Measurements from ENCODE around the gene CFC1.
"Not testable (repeated sequence)": the region's sequence is repeated elsewhere in the genome, so short reads cannot be mapped to it uniquely, and the experiment has no call there.

Gene CFC1

GRCh38 chr2:130599393-130599792 lies at the start of gene CFC1:
Gene CFC1 (minus strand): TSS chr2:130599575. CDS start chr2:130599287, 288 bp downstream.
- not testable (repeated sequence) for DNase-seq

DNA sequence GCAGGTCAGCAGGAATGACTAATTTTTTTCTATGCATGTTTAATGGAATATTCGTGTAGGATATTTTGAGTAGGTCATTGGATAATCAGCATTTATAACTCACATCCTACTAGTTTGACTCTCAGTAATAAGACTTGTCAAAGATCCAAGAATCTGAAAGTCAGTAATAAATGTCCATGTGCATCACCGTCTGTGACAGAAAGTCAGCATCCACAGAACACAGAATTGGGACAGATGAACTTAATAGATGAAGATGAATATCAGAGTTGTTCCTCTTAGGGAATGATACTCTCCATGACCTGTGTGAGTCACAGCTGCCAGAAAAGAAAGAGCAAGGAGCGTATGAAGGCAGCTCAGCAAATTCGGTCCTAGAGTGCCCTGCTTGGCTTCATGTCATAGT lies 42.3 kb upstream of the CFC1 start:
- DNase-seq = not testable (repeated sequence)

- not testable (repeated sequence) for DNase-seq
Observed at GRCh38 chr2:130638973-130639372, 39.6 kb upstream of the CFC1 start.

DNA sequence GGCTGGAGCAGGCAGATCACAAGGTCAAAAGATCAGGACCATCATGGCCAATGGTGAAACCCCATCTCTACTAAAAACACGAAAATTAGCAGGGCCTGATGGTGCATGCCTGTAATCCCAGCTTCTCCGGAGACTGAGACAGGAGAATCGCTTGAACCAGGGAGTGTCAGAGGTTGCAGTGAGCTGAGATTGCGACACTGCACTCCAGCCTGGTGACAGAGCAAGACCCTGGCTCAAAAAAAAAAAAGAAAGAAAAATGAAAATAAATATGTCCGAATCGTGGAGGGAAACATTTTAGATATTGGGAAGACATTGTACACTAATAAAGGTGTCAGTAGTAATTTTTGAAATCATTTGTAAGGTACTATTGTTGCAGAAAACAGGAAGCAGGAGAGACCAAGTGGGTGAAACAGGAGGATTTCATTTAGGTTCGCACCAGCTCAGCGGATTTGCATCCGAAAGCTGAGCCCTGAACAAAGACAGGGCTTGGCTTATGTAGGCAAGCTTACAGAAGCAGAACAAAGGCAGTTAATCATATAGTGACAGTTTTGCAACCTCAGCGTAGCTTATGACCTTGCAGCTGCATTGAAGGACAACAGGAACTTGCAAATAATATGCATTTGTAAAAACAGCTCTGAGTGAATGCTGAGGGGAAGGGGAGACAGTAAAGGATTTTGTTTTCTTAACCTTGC lies 29.6 kb upstream of the CFC1 start:
- not testable (repeated sequence) for DNase-seq

DNA sequence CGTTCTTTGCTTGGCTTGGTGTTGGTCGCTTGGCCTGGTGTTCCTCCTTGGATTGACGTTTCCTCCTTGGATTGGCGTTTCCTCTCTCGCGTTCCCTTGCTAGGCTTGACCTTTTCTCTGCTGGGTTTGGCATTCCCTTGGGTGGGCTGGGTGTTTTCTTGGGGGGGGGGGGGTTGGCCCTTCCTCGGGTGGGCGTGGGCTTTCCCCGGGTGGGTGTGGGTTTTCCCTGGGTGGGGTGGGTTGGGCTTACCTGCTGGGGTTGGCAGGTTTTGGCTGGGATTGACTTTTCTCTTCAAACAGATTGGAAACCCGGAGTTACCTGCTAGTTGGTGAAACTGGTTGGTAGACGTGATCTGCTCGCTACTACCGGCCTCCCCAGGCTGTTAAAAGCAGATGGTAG lies 11.8 kb upstream of the CFC1 start, which contains the start of gene POTEJ:
TSS of gene POTEJ (plus strand) at position 301 of the 400 bp plus-strand sequence. CDS start at position 394, 93 bp downstream.
- DNase-seq = not testable (repeated sequence)

DNA sequence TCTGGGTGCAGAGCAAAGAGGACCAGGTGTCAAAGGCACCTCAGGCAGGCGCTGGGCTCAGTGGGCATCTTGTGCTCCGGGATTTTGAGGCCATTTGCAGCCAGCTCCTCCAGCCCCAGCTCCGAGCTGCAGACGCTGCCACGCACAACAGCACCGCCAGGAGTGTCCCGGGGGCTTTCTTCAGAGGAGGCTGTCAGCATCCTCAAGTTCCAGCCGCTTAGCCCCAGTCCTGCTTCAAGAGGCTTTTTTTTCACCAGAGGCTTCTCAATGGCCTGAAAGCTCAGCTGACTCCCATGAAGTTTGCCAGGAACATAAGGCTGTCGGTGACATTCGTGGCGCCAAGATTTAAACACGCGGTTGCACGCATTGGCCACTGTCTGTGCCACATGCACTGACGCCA lies 11.1 kb upstream of the CFC1 start:
- DNase-seq = not testable (repeated sequence)

DNA sequence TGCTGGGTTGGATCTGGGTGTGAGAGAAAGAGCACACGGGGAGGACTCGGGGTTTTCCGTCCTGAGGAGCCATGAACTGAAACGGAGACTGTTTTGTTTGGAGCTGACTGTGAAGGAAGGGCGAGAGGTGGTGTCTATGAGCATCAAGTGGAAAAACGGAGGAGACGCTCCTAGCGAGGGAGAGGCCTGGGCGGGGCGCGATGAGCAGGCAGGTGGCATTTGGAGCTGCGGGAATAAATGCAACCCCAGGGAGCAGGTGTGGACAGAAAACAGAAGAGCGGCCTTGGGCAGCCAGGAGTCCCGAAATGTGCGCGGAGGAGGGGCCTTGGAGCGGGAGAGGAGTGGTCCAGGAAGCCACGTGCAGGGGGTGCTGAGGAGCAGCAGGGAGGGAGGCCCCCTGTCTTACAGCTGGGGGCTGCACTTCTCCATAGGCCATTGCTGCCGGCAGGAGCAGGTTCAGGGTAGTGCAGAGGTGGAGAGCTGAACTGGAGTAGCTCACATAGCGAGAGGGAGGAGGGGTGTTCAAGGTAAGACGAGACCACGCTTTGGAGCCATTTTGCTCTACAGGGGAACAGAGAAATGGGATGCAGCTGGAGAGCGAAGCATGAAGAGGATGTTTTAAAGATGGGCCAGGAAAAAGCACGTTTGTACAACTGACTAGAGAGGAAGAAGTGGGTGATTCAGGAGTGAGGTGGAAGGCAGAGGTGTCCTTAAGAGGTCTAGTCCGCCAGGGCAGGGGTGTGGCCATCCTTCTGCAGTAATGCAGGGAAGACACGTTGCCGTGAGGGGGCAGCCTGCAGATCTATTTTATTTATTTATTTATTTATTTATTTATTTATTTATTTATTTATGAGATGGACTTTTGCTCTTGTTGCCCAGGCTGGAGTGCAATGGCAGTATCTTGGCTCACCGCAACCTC lies 9.9 kb upstream of the CFC1 start:
- not testable (repeated sequence) for DNase-seq

DNA sequence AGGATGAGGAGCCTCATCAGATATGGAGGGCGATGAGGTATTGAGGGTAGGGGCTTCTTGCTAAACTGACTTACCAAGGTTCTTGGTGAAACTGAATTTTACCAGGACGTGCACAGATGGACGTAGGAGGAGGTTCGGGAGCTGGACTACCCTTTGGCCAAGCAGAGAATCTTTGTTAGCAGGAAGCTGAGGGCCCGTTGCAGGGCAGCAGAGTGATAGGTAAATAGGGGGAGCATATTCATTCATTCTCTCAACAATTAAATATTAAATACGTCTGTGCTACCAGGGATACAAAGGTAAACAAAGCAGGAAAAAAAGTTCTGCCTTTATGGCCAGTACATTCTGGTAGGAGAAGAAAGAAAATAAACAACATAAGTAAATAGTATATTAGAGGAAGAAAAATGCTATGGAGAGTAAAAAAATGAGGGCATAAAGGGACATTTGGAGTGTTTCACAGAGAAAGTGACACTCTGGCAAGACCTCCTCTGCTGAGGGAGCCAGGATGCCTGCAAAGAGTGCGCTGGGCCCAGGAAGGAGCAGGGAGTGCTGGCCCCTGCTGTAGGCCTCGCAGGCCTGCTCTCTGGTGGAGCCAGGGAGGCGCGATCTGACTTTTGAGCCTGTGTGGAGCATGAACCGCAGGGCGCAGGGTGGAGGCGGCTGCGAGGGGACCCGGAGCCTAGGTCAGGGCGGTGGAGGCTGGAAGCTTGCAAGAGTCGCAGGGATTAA lies 9.1 kb upstream of the CFC1 start:
- DNase-seq = not testable (repeated sequence)

- not testable (repeated sequence) for DNase-seq
Observed at GRCh38 chr2:130601648-130602302, 2.4 kb upstream of the CFC1 start.

DNA sequence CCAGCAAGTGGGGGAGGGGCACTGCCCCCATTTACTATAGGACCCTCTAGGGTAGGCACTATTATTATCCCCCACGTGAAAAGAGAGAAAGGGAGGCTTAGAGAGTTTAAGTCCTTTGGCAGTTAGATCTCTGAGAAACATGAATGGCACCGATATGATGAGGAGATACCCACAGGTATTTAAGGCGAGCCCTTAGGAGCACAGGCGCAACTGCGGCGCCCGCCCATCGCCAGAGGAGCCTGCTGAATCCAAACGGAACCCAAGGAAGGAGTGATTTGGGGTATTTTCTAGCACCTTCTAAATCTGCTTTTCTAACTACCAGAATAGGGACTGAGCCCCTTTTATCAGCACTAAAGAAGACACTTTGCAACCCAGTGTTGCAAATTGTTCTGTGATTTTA lies 551 bp upstream of the CFC1 start:
- not testable (repeated sequence) for DNase-seq

DNA sequence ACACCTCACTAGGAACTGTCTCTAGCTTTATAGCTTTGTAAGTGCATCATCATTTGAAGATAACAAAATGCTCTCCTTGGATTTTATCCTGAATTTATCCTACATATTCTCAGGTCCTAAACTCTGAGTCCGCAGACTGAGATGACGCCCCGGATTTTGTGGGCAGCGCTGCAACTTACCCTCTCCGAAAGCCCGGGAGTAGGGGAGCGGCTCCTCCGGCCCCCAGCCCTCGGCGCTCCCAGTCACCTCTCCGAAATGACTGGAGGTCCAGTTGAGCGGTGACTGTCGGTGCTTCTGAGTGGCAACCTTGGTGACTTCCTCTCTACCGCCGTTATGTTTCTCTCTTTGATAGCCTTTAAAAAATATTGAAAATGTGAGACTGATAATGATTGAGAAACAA lies 912 bp downstream of the CFC1 start:
- not testable (repeated sequence) for DNase-seq

GRCh38 chr2:130597994-130598393 lies 1.4 kb downstream of the CFC1 start:
- not testable (repeated sequence) for DNase-seq

DNA sequence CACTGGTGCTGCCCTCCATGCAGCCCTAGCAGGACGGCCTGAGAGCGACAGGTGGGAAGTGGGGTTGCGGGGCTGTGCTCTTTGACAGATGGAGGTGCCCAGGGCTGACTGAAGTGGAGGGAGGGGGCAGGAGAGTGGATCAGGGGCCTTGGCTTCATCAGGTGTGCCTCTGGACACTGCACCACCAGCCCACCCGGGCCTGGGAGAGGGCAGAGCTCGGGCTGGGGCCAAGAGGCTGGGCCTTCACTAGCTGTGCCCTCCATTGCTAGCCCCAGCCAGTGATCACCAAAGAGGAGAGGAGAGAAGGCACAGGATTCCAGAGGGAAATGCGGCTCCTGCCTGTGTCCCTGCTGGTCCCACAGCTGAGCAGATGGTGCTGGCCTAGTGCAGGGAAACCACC lies 2.6 kb downstream of the CFC1 start:
- not testable (repeated sequence) for DNase-seq

GRCh38 chr2:130594011-130594410 lies 5.4 kb downstream of the CFC1 start:
- DNase-seq = not testable (repeated sequence)

- not testable (repeated sequence) for DNase-seq
Observed at GRCh38 chr2:130592791-130593414, 6.5 kb downstream of the CFC1 start.

GRCh38 chr2:130590842-130591359 lies 8.5 kb downstream of the CFC1 start:
- DNase-seq = not testable (repeated sequence)

- DNase-seq = not testable (repeated sequence)
Observed at GRCh38 chr2:130590170-130590841, 9.1 kb downstream of the CFC1 start.

DNA sequence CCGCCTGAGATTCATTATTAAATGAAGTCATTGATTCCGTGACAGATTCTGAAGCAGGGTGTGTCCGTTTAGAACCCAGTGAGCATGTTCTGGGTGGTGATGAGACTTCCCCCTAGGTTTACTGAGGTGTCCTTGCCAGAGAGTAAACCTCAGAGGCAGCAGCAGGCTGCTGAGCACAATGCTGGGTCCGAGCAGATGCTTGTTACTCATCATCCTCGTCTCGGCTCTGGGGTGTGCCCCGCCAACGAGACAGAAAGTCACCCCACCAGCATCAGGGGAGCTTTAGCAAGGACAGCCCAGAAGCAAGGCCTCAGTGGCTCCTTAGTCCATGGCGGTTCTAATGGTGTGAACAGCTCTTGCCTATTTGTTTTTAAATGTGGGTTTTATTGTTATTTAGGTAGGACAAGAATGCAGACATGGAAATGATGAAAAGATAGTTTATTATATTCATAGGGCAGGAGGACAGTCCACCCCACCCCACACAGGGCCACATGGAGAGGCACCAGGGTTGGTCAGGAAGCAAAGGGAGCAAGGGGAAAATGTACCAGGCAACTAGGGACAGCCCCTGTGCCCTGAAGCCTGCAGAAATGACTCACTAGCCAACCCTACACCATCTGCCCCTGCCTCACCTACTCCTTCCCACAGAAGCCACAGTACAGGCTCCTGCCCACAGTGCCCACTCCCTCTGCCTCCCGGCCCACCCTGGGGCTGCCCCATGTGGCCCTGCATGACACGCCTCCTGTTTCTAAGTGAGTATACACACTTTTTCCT lies 10.5 kb downstream of the CFC1 start:
- DNase-seq = not testable (repeated sequence)

- DNase-seq = not testable (repeated sequence)
Observed at GRCh38 chr2:130584726-130585125, 14.6 kb downstream of the CFC1 start.

GRCh38 chr2:130583582-130583981 lies 15.8 kb downstream of the CFC1 start:
- DNase-seq = not testable (repeated sequence)

Measured in stimulated activated naive CD4-positive, alpha-beta T cell treated with Interleukin-2 at 50 U/mL for 16 hours (primary cell).